ENCODE measurements around the gene NES.

The NES gene

GRCh38 chr1:156659988-156660751, 17.0 kb downstream of the NES start (continued):
- TF ChIP-seq TSHZ1 (tag by site-specific recombination; IDR thresholded peaks at IDR 0.05; ENCODE audit: borderline replicate concordance): peak; percentile 84
- TF ChIP-seq ZNF404 (tag by site-specific recombination; IDR thresholded peaks at IDR 0.05): no peak
- no peak for TF ChIP-seq ZNF544 (tag by site-specific recombination; IDR thresholded peaks at IDR 0.05)
- peak; percentile 94; the same call in 1 of the 2 replicates for TF ChIP-seq ZNF692 (tag by site-specific recombination; IDR thresholded peaks at IDR 0.05)
- no peak for TF ChIP-seq ZNF354C (tag by site-specific recombination; IDR thresholded peaks at IDR 0.05; ENCODE audit: borderline replicate concordance, low read depth)
- no peak for TF ChIP-seq ZNF202 (tag by site-specific recombination; IDR thresholded peaks at IDR 0.05; ENCODE audit: borderline replicate concordance)
- peak; percentile 94 for TF ChIP-seq ZBTB21 (tag by site-specific recombination; IDR thresholded peaks at IDR 0.05)
- no peak for TF ChIP-seq PRDM2 (tag by site-specific recombination; IDR thresholded peaks at IDR 0.05; ENCODE audit: borderline replicate concordance)
- peak; percentile 94 for TF ChIP-seq ZNF335 (tag by site-specific recombination; conservative IDR thresholded peaks at IDR 0.05)
- no peak for TF ChIP-seq ZNF175 (tag by site-specific recombination; IDR thresholded peaks at IDR 0.05)
- peak; percentile 22; the same call in 1 of the 2 replicates for TF ChIP-seq ZBTB6 (tag by site-specific recombination; IDR thresholded peaks at IDR 0.05)
- TF ChIP-seq ZNF791 (tag by site-specific recombination; IDR thresholded peaks at IDR 0.05): no peak
- no peak for TF ChIP-seq ZNF837 (tag by site-specific recombination; IDR thresholded peaks at IDR 0.05)
- TF ChIP-seq ZNF274 (IDR thresholded peaks at IDR 0.05; ENCODE audit: low read length): no peak
- no peak for TF ChIP-seq ZNF274 (tag by site-specific recombination; IDR thresholded peaks at IDR 0.05; ENCODE audit: borderline replicate concordance)
- peak; percentile 64; the same call in 1 of the 2 replicates for TF ChIP-seq PRDM10 (tag by site-specific recombination; IDR thresholded peaks at IDR 0.05)
- TF ChIP-seq ZFP69B (tag by site-specific recombination; IDR thresholded peaks at IDR 0.05): peak; percentile 93
- TF ChIP-seq PBX3 (CRISPR knock-in tag; IDR thresholded peaks at IDR 0.05): no peak
- 0 out of 2 replicates have a peak, but pooled peaks have one; percentile 33 for TF ChIP-seq ZNF184 (tag by site-specific recombination; IDR thresholded peaks at IDR 0.05)
- TF ChIP-seq ZNF785 (tag by site-specific recombination; IDR thresholded peaks at IDR 0.05): peak; percentile 94

Measured in HEK293 (cell line).